K562 (cell line): Measurements from ENCODE around the gene TOMM40L. TPM values are rescaled to one million over a fixed set of nuclear protein-coding genes. Genes with fewer than 3 reads are reported as not detected.

Source experiments
- ATAC-seq: fragments of 200-7000 bp; cut with Tn5 transposase; 3 replicates; pipeline ENCODE4 v1.9.1; 2020; ENCODE audit warnings: moderate library complexity
- BruUV-seq: library from RNA; stranded (reverse); fragments of 400-500 nt; replicated peaks from 2 replicates; lab custom pipeline; 2021; lab: Mats Ljungman, UMichigan
- CTCF ChIA-PET: fragments of 300-600 bp; formaldehyde crosslinking; extraction: SDS; loops from one replicate; lab custom pipeline; 2021; ENCODE audit warnings: low intra/inter-chr PET ratio; lab: Yijun Ruan, JAX
- POLR2A ChIA-PET: fragments of 300-600, 350-650 bp; sonication (Branson Sonifier 250); formaldehyde crosslinking; extraction: SDS; loops from one replicate; lab custom pipeline; 2021; ENCODE audit warnings: antibody characterized with exemption, inconsistent platforms; lab: Yijun Ruan, JAX
- DNase-seq, 4 experiments: peaks; one replicate each; pipeline versions ENCODE4 v3.0.0 to v3.0.0-alpha.2; 2011 to 2018; ENCODE audit warnings: low spot score in 3 of 4, mixed read lengths in 3 of 4; ENCODE audit errors: extremely low read depth in 1 of 4
- FAIRE-seq: peaks from 2 replicates; lab custom pipeline; 2011; peaks lifted over from hg19 to GRCh38; lab: Jason Lieb, UNC
- H2AFZ ChIP-seq: 2 replicates; pipeline ENCODE4 v1.6.0; 2011; ENCODE audit warnings: low read depth, low read length, control low read depth, inconsistent platforms
- H3K27ac ChIP-seq: fragments of 200-600 bp; 3 replicates; pipeline ENCODE4 v1.8.0; 2011; ENCODE audit warnings: low read depth, mild to moderate bottlenecking, control low read depth, inconsistent platforms, low read length, moderate library complexity, mixed read lengths; ENCODE audit errors: extremely low read depth
- H3K27me3 ChIP-seq, 2 experiments: fragments of 300-600 bp in 1 of 2; 2 replicates in 1 of 2; 3 replicates in 1 of 2; pipeline versions ENCODE4 v1.6.0 to v1.8.0; 2011; ENCODE audit warnings: inconsistent platforms in 2 of 2, low read length in 2 of 2, mild to moderate bottlenecking in 1 of 2, mixed read lengths in 1 of 2, moderate library complexity in 1 of 2; ENCODE audit not compliant: control insufficient read depth in 2 of 2, insufficient read depth in 2 of 2
- H3K36me3 ChIP-seq: fragments of 300-600 bp; 3 replicates; pipeline ENCODE4 v1.8.0; 2011; ENCODE audit warnings: mild to moderate bottlenecking, low read length, inconsistent platforms; ENCODE audit not compliant: control insufficient read depth, insufficient read depth
- H3K4me1 ChIP-seq, 2 experiments: fragments of 200-600 bp in 1 of 2; replicated peaks in 1 of 2; 2 replicates in 1 of 2; 3 replicates in 1 of 2; pipeline versions ENCODE4 v1.5.1 to v1.8.0; 2011; ENCODE audit warnings: inconsistent platforms in 2 of 2, low read length in 2 of 2, mild to moderate bottlenecking in 1 of 2, mixed read lengths in 1 of 2, moderate library complexity in 1 of 2; ENCODE audit not compliant: control insufficient read depth in 2 of 2, insufficient read depth in 2 of 2
- H3K4me2 ChIP-seq: 2 replicates; pipeline ENCODE4 v1.6.1; 2011; ENCODE audit warnings: low read length, control low read depth, inconsistent platforms, mixed read lengths; ENCODE audit not compliant: insufficient read depth
- H3K4me3 ChIP-seq: fragments of 200-600 bp; sonication (generic), shearing (Covaris generic); 2 replicates; pipeline ENCODE4 v1.5.1; 2016; ENCODE audit warnings: control low read depth, inconsistent platforms
- H3K79me2 ChIP-seq: fragments of 200-600 bp; 3 replicates; pipeline ENCODE4 v1.8.0; 2011; ENCODE audit warnings: low read length, inconsistent platforms; ENCODE audit not compliant: control insufficient read depth, insufficient read depth
- H3K9ac ChIP-seq, 2 experiments: 2 replicates each; pipeline versions ENCODE4 v1.6.0 to v1.6.1; 2011; ENCODE audit warnings: low read depth in 2 of 2, low read length in 2 of 2, control low read depth in 1 of 2, inconsistent platforms in 1 of 2, mild to moderate bottlenecking in 1 of 2, mixed read lengths in 1 of 2; ENCODE audit not compliant: insufficient read depth in 1 of 2
- H3K9me1 ChIP-seq: one replicate; pipeline ENCODE4 v1.6.0; 2011; ENCODE audit warnings: inconsistent platforms, mild to moderate bottlenecking, low read length, moderate library complexity; ENCODE audit not compliant: control insufficient read depth, insufficient read depth
- H3K9me3 ChIP-seq: replicated peaks from 2 replicates; pipeline ENCODE4 v1.5.1; 2011; ENCODE audit warnings: low read depth, low read length, inconsistent platforms; ENCODE audit not compliant: control insufficient read depth, insufficient read depth
- H4K20me1 ChIP-seq: replicated peaks from 2 replicates; pipeline ENCODE4 v1.6.1; 2011; ENCODE audit warnings: low read length, inconsistent platforms, mixed read lengths; ENCODE audit not compliant: control insufficient read depth, insufficient read depth
- EP300 ChIP-seq: IDR thresholded peaks from 2 replicates; pipeline ENCODE4 v1.6.1; 2012; ENCODE audit warnings: low read length, improper control_type of control experiment
- FOXK2 ChIP-seq, 2 experiments: fragments of 450-650 bp; IDR thresholded peaks in 1 of 2; conservative IDR thresholded peaks in 1 of 2; 2 replicates each; pipeline ENCODE4 v1.6.1; 2016; ENCODE audit warnings: low read depth in 2 of 2, mild to moderate bottlenecking in 1 of 2
- HNRNPLL ChIP-seq: fragments of 200-400 bp; formaldehyde crosslinking; IDR thresholded peaks from 2 replicates; pipeline ENCODE4 v1.6.1; 2017; ENCODE audit warnings: low read length, low read depth, mild to moderate bottlenecking; ENCODE audit not compliant: poor library complexity, severe bottlenecking
- KAT7 ChIP-seq: sonication (generic); formaldehyde crosslinking; IDR thresholded peaks from 2 replicates; pipeline ENCODE4 v1.8.0; 2022; ENCODE audit warnings: missing genetic modification reagents, mild to moderate bottlenecking, borderline replicate concordance
- TGIF2 ChIP-seq: sonication (generic); formaldehyde crosslinking; IDR thresholded peaks from 2 replicates; pipeline ENCODE4 v1.8.1; 2022; ENCODE audit warnings: mild to moderate bottlenecking, missing genetic modification reagents, moderate library complexity
- ZFX ChIP-seq: sonication (generic); formaldehyde crosslinking; IDR thresholded peaks from 2 replicates; pipeline ENCODE4 v1.8.0; 2022; ENCODE audit warnings: mild to moderate bottlenecking, missing genetic modification reagents, moderate library complexity
- WGBS: fragments of 100-300 bp; shearing (Covaris generic); methylation state at CpG from one replicate; pipeline ENCODE4 v1.1.6; 2016; ENCODE audit warnings: low coverage, mixed read lengths; ENCODE audit not compliant: insufficient coverage; ENCODE audit errors: missing lambda C conversion rate; 5-methylcytosine and 5-hydroxymethylcytosine counted together
- in situ Hi-C: fragments of 300-500 bp; cut with MboI; formaldehyde crosslinking; loops from 4 replicates; pipeline ENCODE4 v1.15.0; 2018; ENCODE audit warnings: inconsistent platforms, mixed read lengths
- intact Hi-C: fragments of 100-400 bp; cut with micrococcal nuclease; formaldehyde crosslinking; loops from 2 replicates; pipeline ENCODE4 v1.14.2; 2022
- polyA plus RNA-seq, 8 experiments: library from polyadenylated mRNA; depleted of rRNA in 4 of 8; stranded (reverse) in 5 of 8; unstranded in 3 of 8; fragments of >200 nt; fragmentation: Nextera tagmentation in 2 of 8; fragmentation: Illumina TruSeq in 1 of 8; extraction: Ambion mirVana in 2 of 8; extraction: Trizol in 1 of 8; gene quantifications; 2 replicates each; pipeline versions ENCODE4 v1.2.1 to v1.2.3, GENCODE V29; 2011 to 2014; ENCODE audit warnings: inconsistent platforms in 1 of 8, missing spikeins in 1 of 8
- total RNA-seq, 7 experiments: library from RNA; depleted of rRNA in 6 of 7; stranded (reverse); fragments of >200 nt in 6 of 7; fragmentation: Illumina TruSeq in 2 of 7; extraction: Trizol in 2 of 7; gene quantifications; 2 replicates each; pipeline versions ENCODE4 v1.2.1 to v1.2.3, GENCODE V29; 2011 to 2021; ENCODE audit warnings: low replicate concordance in 1 of 7
- TF ChIP-seq, protein P1 (sequence below): sonication (generic); formaldehyde crosslinking; IDR thresholded peaks from 2 replicates; pipeline ENCODE4 v1.8.0; 2022; ENCODE audit warnings: mild to moderate bottlenecking, missing genetic modification reagents, borderline replicate concordance

Gene TOMM40L
- total and polyA plus RNA-seq, 9 of the 15 experiments (the other 6 are each of a cell fraction or from before 2014, with no cell fraction given) = 9.6 to 33.6 (median 25.2) TPM

DNA sequence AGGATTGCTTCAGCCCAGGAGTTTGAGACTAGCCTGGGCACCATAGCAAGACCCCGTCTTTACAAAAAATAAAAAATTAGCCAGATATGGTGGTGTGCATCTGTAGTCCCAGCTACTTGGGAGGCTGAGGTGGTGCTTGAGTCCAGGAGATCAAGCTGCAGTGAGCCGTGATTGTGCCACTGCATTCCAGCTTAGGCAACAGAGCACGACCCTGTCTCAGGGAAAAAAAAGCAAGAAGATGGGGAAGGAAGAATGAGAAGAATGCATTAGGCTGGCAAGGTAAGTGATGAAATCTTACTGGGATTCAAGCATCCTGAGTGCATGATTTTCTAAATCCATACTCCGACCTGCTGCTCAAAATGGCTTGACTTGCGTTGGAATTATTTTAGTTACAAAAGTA is 39.4 kb downstream of the TOMM40L start:
- Histone ChIP-seq H3K27ac (no peak overlapping the region), H3K36me3 (no peaks in the 10 kb centered on the region), H3K79me2 (no peaks in the 10 kb centered on the region), H3K4me3 (no peak overlapping the region), H3K9me3 (no peaks in the 10 kb centered on the region), H3K9me1 (no peaks in the 10 kb centered on the region), H3K4me1 (no peaks in the 10 kb centered on the region; a peak in 1 of 5 replicates), H3K9ac (no peak overlapping the region), H4K20me1 (no peaks in the 10 kb centered on the region), H3K4me2 (no peak overlapping the region), H3K27me3 (peaks cover 15 to 39% of the 10 kb centered on the region in 2 experiments; a peak in 4 of 5 replicates), H2AFZ (no peak overlapping the region)
- no TSS peak for BruUV-seq
- ATAC-seq (no peak), FAIRE-seq (no peak), DNase-seq (no peak)
- ChIA-PET CTCF (interaction anchor here (0.6 kb wide), 1 partner anchor 195 kb away, joined by 6 read pairs; no protein-coding TSS in a partner anchor), POLR2A (interaction anchor here (0.9 kb wide), 1 partner anchor 13 kb away, joined by 3 read pairs; no protein-coding TSS in a partner anchor)
- 0% methylated on average over 5 of the region's 5 CpGs for WGBS
- TF ChIP-seq TGIF2 (CRISPR knock-in tag) (no peak), ZFX (CRISPR knock-in tag) (no peak), KAT7 (CRISPR knock-in tag) (no peak), FOXK2 (conservative IDR thresholded peaks at IDR 0.05 in 1 of 2, IDR thresholded peaks at IDR 0.05 in 1 of 2; ENCODE audit: low read depth in 2 of 2) (no peak), EP300 (no peak), HNRNPLL (no peak)
- TF ChIP-seq, protein P1, sequence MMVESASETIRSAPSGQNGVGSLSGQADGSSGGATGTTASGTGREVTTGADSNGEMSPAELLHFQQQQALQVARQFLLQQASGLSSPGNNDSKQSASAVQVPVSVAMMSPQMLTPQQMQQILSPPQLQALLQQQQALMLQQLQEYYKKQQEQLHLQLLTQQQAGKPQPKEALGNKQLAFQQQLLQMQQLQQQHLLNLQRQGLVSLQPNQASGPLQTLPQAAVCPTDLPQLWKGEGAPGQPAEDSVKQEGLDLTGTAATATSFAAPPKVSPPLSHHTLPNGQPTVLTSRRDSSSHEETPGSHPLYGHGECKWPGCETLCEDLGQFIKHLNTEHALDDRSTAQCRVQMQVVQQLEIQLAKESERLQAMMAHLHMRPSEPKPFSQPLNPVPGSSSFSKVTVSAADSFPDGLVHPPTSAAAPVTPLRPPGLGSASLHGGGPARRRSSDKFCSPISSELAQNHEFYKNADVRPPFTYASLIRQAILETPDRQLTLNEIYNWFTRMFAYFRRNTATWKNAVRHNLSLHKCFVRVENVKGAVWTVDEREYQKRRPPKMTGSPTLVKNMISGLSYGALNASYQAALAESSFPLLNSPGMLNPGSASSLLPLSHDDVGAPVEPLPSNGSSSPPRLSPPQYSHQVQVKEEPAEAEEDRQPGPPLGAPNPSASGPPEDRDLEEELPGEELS (CRISPR knock-in tag) = no peak
- intact Hi-C loops (no loop called here), in situ Hi-C loops (no loop called here)
